IPS-NIHi7 (cell line): Measurements from ENCODE around the gene STK32A.
"Not testable (repeated sequence)": the region's sequence is repeated elsewhere in the genome, so short reads cannot be mapped to it uniquely, and the experiment has no call there.

Experiments
- DNase-seq: peaks from one replicate; pipeline ENCODE4 v3.0.0; 2012; ENCODE audit warnings: mixed read lengths; ENCODE audit errors: extremely low spot score

The STK32A gene

GRCh38 chr5:147234825-147235635, at the start of gene STK32A:
TSS of gene STK32A (plus strand) at chr5:147235026. CDS start at chr5:147239635, 4,609 bp downstream.
- DNase-seq = peak; percentile 86

DNA sequence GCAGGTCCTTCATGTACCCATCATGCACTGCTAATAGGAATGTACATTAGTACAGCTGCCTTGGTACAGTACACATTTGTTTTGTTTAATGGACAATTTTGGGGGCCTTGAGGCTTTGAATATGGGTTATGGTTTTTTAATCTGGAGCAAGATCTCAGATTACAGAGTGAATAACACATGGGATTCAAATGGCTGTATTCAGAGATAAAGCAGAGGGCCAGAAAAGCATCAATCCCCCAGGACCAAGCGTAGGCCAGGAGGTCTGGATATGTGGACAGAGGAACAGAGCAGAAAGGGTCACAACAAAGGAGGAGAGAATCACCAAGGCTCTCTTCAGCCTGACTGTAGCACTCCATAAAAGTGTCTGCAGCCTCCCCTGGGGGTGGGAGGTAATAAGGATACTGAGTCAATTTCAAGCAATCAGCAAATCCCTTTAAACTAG, 47.7 kb upstream of the STK32A start:
- no peak for DNase-seq

- DNase-seq = peak; percentile 74
Observed at GRCh38 chr5:147188200-147189108, 46.4 kb upstream of the STK32A start.

- no peak for DNase-seq
Observed at GRCh38 chr5:147189109-147189424, 45.8 kb upstream of the STK32A start.

DNA sequence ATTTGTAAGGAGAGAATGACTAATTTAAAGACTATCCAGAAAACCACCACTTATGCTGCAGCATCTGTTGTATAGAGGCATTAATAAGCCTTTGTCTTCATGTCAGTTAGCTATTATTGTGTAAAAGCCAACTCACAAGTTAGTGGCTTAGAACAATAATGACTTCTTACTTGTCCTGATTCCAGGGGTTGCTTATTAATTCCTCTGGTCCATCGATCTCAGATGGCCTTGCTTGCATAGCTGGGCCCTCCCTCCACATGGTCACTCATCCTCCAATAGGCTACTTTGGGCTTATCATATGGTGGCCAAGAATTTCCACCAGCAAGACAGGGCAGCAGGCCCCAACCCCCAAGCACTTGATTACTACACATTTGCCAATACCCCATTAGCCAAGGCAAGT, 44.5 kb upstream of the STK32A start:
- DNase-seq = no peak

GRCh38 chr5:147193123-147193522, 41.7 kb upstream of the STK32A start:
- DNase-seq = no peak

DNA sequence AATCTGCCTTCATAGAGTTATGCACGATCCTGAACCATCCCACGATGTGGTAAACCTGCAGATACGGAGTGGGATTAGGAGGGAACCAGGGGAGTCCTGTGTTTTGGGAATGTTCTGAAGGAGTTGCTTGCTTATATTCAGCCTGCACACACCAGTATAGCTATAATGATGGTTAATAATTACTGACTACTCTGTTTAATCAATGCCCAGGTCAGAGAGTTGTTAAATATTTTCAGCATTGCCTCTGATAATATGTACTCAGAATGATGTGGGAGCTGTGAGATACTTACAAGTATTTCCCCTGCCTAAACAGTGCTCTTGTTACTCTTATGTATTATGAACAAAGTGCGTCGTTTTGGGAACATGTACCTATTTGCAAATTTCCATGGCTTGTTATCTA, 34.8 kb upstream of the STK32A start:
- DNase-seq = no peak

GRCh38 chr5:147203213-147203612, 31.6 kb upstream of the STK32A start:
- no peak for DNase-seq

DNA sequence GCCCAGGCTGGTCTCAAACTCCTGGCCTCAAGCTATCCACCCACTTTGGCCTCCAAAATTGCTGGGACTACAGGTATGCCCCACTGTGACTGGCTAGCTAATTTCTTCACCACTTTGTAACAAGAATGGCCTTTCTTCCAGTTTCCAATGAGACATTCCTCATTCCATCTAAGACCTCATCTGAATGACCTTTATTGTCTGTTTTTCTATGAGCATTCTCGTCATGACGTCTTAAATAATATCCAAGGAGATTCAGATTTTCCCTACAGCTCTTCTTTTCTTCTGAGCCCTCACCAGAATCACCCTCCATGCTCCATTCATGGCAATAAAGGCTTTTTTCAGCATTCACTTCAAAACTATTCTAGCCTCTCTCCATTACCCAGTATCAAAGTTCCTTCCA, 30.2 kb upstream of the STK32A start:
- no peak for DNase-seq

- DNase-seq = no peak
Observed at GRCh38 chr5:147208134-147208533, 26.7 kb upstream of the STK32A start.

GRCh38 chr5:147216552-147217154, 18.2 kb upstream of the STK32A start:
- DNase-seq = no peak

- no peak for DNase-seq
Observed at GRCh38 chr5:147223343-147223742, 11.5 kb upstream of the STK32A start.

GRCh38 chr5:147223948-147224791, 10.7 kb upstream of the STK32A start:
- peak; percentile 65 for DNase-seq

DNA sequence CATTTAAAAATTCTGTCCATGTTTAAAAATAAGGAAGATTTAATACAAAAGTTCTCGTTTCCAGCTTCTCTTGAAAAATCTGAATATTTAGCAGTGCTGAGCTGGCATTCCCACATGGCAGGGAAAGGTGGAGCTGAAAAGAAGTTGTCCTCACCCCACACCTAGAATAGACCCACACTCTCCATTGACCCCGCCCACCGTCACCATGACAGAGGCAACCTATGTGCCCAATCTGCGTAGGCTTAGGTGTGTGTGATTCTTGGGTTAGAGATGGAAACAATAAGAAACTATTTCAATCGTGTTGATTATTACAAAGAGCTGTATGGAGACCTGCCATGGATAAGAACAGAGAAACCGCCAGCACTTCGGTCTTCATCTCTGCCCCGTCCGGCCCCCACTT, 8.9 kb upstream of the STK32A start:
- no peak for DNase-seq

GRCh38 chr5:147226512-147226911, 8.3 kb upstream of the STK32A start:
- no peak for DNase-seq

GRCh38 chr5:147234239-147234824, 494 bp upstream of the STK32A start:
- no peak for DNase-seq

GRCh38 chr5:147240266-147240985, 5.6 kb downstream of the STK32A start:
- no peak for DNase-seq

DNA sequence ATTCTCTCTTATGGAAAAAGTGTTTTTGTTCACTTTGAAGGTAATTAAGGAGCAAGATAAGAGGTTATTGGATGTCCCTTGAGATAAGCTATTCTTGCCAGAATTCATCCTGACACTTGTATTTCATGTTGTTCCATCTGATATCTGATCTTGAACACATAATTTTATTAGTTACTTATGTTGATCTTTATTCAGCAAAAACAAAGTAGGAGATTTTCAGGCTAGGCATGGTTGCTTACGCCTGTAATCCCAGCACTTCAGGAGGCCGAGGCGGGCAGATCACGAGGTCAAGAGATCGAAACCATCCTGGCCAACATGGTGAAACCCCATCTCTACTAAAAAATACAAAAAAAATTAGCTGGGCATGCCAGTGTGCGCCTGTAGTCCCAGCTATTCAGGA, 8.4 kb downstream of the STK32A start:
- DNase-seq = not testable (repeated sequence)

DNA sequence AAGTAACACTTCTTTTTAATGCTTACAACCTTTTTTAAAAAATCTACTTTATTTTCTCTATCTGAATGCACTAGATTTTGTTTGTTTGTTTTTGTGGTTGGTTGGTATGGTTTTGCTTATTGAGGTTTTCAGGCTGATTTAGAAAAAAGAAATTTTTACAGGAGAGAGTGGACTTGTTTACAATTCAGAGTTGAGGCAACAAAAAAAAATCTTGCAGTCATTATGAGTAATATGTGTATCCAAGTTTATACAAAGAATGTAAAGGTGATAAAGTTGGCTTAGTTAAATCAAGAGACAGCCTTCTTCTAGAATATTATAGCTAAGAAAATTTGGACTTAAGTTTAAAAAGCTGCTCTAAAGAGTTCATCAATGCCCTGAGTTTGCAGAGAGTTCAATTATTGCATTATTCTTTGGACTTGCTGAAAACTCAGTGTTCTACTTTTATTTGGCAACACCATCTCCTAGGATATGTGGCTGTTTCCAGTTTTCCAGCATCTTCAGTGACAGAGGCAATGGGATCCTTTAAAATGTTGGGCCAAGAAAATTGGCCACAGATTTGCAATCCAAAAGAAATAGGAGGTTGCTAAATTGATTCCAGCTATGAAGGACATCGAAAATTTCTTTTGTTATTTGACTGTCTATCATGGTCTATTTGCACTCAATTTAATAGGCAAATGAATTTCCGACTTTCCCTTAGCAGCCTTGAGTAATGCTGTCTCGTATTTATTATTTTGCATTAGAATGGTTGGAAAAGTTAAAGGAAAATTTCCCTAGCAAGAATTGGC, 10.7 kb downstream of the STK32A start:
- DNase-seq = no peak

GRCh38 chr5:147248561-147248960, 13.7 kb downstream of the STK32A start:
- no peak for DNase-seq
